ENCODE results near the gene TDRD7.

The TDRD7 gene

GRCh38 chr9:97403746-97404316 is 8.1 kb upstream of the TDRD7 start:
- H3K18ac ChIP-seq (ENCODE audit: low read length): no peak overlapping the region
- peaks cover 4% of the 10 kb centered on the region for H3K9me3 ChIP-seq (ENCODE audit: insufficient read depth, low read depth, low read length)
- H2AFZ ChIP-seq (ENCODE audit: insufficient read depth, low read length, poor library complexity): no peak overlapping the region
- no peak for DNase-seq
- no peak overlapping the region for H3K27ac ChIP-seq (ENCODE audit: low read depth, low read length)
- H3K4me3 ChIP-seq (ENCODE audit: low read depth, low read length): no peak overlapping the region
- H3K79me1 ChIP-seq (ENCODE audit: low read length): no peaks in the 10 kb centered on the region
- no peak overlapping the region for H2BK12ac ChIP-seq (ENCODE audit: low read length)
- no peak overlapping the region for H3K4me2 ChIP-seq (ENCODE audit: low read length)
- no peak overlapping the region for H3K14ac ChIP-seq (ENCODE audit: low read length)
- H4K8ac ChIP-seq (ENCODE audit: low read depth, low read length): no peak overlapping the region
- H2AK5ac ChIP-seq (ENCODE audit: low read length): no peak overlapping the region
- no peak overlapping the region for H4K91ac ChIP-seq (ENCODE audit: low read depth, low read length)
- no peaks in the 10 kb centered on the region for H3K4me1 ChIP-seq (ENCODE audit: control insufficient read depth in 1 of 2, insufficient read depth in 2 of 2, low read length in 2 of 2)
- H4K12ac ChIP-seq (ENCODE audit: low read depth, low read length): no peak overlapping the region
- H3K23ac ChIP-seq (ENCODE audit: low read length): no peak overlapping the region
- no peak overlapping the region for H3K4ac ChIP-seq (ENCODE audit: low read depth, low read length)
- WGBS (ENCODE audit: extremely low coverage, insufficient coverage, insufficient read length): no CpG with 5 or more reads among the region's 4 CpGs
- no peak overlapping the region for H2BK120ac ChIP-seq (ENCODE audit: insufficient read depth, low read length, poor library complexity)
- H3K27me3 ChIP-seq (ENCODE audit: insufficient read depth, low read length): no peaks in the 10 kb centered on the region
- no peaks in the 10 kb centered on the region for H3K36me3 ChIP-seq (ENCODE audit: control insufficient read depth in 1 of 2, insufficient read depth in 2 of 2, low read length in 2 of 2)
- no peak overlapping the region for H2BK5ac ChIP-seq (ENCODE audit: low read depth, low read length, poor library complexity)
- no peaks in the 10 kb centered on the region for H3K79me2 ChIP-seq (ENCODE audit: control insufficient read depth, insufficient read depth, low read length, poor library complexity)
- H3K9ac ChIP-seq (ENCODE audit: low read length): no peak overlapping the region

GRCh38 chr9:97405551-97405950 is 6.3 kb upstream of the TDRD7 start:
- Histone ChIP-seq H3K14ac (ENCODE audit: low read length) (no peak overlapping the region), H2AK5ac (ENCODE audit: low read length) (no peak overlapping the region), H3K79me2 (ENCODE audit: control insufficient read depth, insufficient read depth, low read length, poor library complexity) (no peaks in the 10 kb centered on the region), H4K91ac (ENCODE audit: low read depth, low read length) (no peak overlapping the region), H2BK5ac (ENCODE audit: low read depth, low read length, poor library complexity) (no peak overlapping the region), H3K4me3 (ENCODE audit: low read depth, low read length) (no peak overlapping the region), H3K4me1 (ENCODE audit: control insufficient read depth in 1 of 2, insufficient read depth in 2 of 2, low read length in 2 of 2) (no peaks in the 10 kb centered on the region), H4K8ac (ENCODE audit: low read depth, low read length) (no peak overlapping the region), H3K23ac (ENCODE audit: low read length) (no peak overlapping the region), H3K9me3 (ENCODE audit: insufficient read depth, low read depth, low read length) (peaks cover 2% of the 10 kb centered on the region), H3K4me2 (ENCODE audit: low read length) (no peak overlapping the region), H3K9ac (ENCODE audit: low read length) (no peak overlapping the region), H2AFZ (ENCODE audit: insufficient read depth, low read length, poor library complexity) (no peak overlapping the region), H2BK12ac (ENCODE audit: low read length) (no peak overlapping the region), H2BK120ac (ENCODE audit: insufficient read depth, low read length, poor library complexity) (no peak overlapping the region), H3K18ac (ENCODE audit: low read length) (no peak overlapping the region), H3K27ac (ENCODE audit: low read depth, low read length) (no peak overlapping the region), H3K36me3 (ENCODE audit: control insufficient read depth in 1 of 2, insufficient read depth in 2 of 2, low read length in 2 of 2) (no peaks in the 10 kb centered on the region), H3K4ac (ENCODE audit: low read depth, low read length) (no peak overlapping the region), H3K79me1 (ENCODE audit: low read length) (no peaks in the 10 kb centered on the region), H3K27me3 (ENCODE audit: insufficient read depth, low read length) (no peaks in the 10 kb centered on the region), H4K12ac (ENCODE audit: low read depth, low read length) (no peak overlapping the region)
- no peak for DNase-seq
- no CpG with 5 or more reads among the region's 2 CpGs for WGBS (ENCODE audit: extremely low coverage, insufficient coverage, insufficient read length)

- Histone ChIP-seq H2BK120ac (ENCODE audit: insufficient read depth, low read length, poor library complexity) (no peak overlapping the region), H4K91ac (ENCODE audit: low read depth, low read length) (no peak overlapping the region), H3K4me2 (ENCODE audit: low read length) (no peak overlapping the region), H2AK5ac (ENCODE audit: low read length) (no peak overlapping the region), H3K79me1 (ENCODE audit: low read length) (no peaks in the 10 kb centered on the region), H3K4me3 (ENCODE audit: low read depth, low read length) (no peak overlapping the region), H3K9me3 (ENCODE audit: insufficient read depth, low read depth, low read length) (no peaks in the 10 kb centered on the region), H3K4me1 (ENCODE audit: control insufficient read depth in 1 of 2, insufficient read depth in 2 of 2, low read length in 2 of 2) (no peaks in the 10 kb centered on the region), H2AFZ (ENCODE audit: insufficient read depth, low read length, poor library complexity) (no peak overlapping the region), H4K12ac (ENCODE audit: low read depth, low read length) (no peak overlapping the region), H3K79me2 (ENCODE audit: control insufficient read depth, insufficient read depth, low read length, poor library complexity) (no peaks in the 10 kb centered on the region), H3K36me3 (ENCODE audit: control insufficient read depth in 1 of 2, insufficient read depth in 2 of 2, low read length in 2 of 2) (no peaks in the 10 kb centered on the region), H3K9ac (ENCODE audit: low read length) (no peak overlapping the region), H3K27ac (ENCODE audit: low read depth, low read length) (no peak overlapping the region), H3K23ac (ENCODE audit: low read length) (no peak overlapping the region), H3K18ac (ENCODE audit: low read length) (no peak overlapping the region), H2BK12ac (ENCODE audit: low read length) (no peak overlapping the region), H2BK5ac (ENCODE audit: low read depth, low read length, poor library complexity) (no peak overlapping the region), H3K27me3 (ENCODE audit: insufficient read depth, low read length) (no peaks in the 10 kb centered on the region), H3K4ac (ENCODE audit: low read depth, low read length) (no peak overlapping the region), H3K14ac (ENCODE audit: low read length) (no peak overlapping the region), H4K8ac (ENCODE audit: low read depth, low read length) (no peak overlapping the region)
- WGBS (ENCODE audit: extremely low coverage, insufficient coverage, insufficient read length): no CpG with 5 or more reads among the region's 3 CpGs
- no peak for DNase-seq
Measured at GRCh38 chr9:97406620-97407177, 5.2 kb upstream of the TDRD7 start.

GRCh38 chr9:97408562-97408961 is 3.3 kb upstream of the TDRD7 start:
- Histone ChIP-seq H3K23ac (ENCODE audit: low read length) (no peak overlapping the region), H4K8ac (ENCODE audit: low read depth, low read length) (no peak overlapping the region), H2BK12ac (ENCODE audit: low read length) (no peak overlapping the region), H3K27ac (ENCODE audit: low read depth, low read length) (no peak overlapping the region), H3K4me2 (ENCODE audit: low read length) (no peak overlapping the region), H4K91ac (ENCODE audit: low read depth, low read length) (no peak overlapping the region), H2AK5ac (ENCODE audit: low read length) (no peak overlapping the region), H2AFZ (ENCODE audit: insufficient read depth, low read length, poor library complexity) (no peak overlapping the region), H3K4me3 (ENCODE audit: low read depth, low read length) (no peak overlapping the region), H4K12ac (ENCODE audit: low read depth, low read length) (no peak overlapping the region), H3K9me3 (ENCODE audit: insufficient read depth, low read depth, low read length) (no peaks in the 10 kb centered on the region), H2BK120ac (ENCODE audit: insufficient read depth, low read length, poor library complexity) (no peak overlapping the region), H3K18ac (ENCODE audit: low read length) (no peak overlapping the region), H3K79me2 (ENCODE audit: control insufficient read depth, insufficient read depth, low read length, poor library complexity) (peaks cover 1% of the 10 kb centered on the region), H3K36me3 (ENCODE audit: control insufficient read depth in 1 of 2, insufficient read depth in 2 of 2, low read length in 2 of 2) (no peaks in the 10 kb centered on the region), H3K4ac (ENCODE audit: low read depth, low read length) (no peak overlapping the region), H3K4me1 (ENCODE audit: control insufficient read depth in 1 of 2, insufficient read depth in 2 of 2, low read length in 2 of 2) (no peaks in the 10 kb centered on the region), H2BK5ac (ENCODE audit: low read depth, low read length, poor library complexity) (no peak overlapping the region), H3K9ac (ENCODE audit: low read length) (no peak overlapping the region), H3K27me3 (ENCODE audit: insufficient read depth, low read length) (peaks cover 8% of the 10 kb centered on the region), H3K14ac (ENCODE audit: low read length) (no peak overlapping the region), H3K79me1 (ENCODE audit: low read length) (no peaks in the 10 kb centered on the region)
- no peak for DNase-seq
- no CpG with 5 or more reads among the region's 4 CpGs for WGBS (ENCODE audit: extremely low coverage, insufficient coverage, insufficient read length)

Measured in trophoblast cell (in vitro differentiated cells and primary cell).